Smooth muscle cell (in vitro differentiated cells): ENCODE data around the gene OR51I1. TPM values are rescaled to one million over a fixed set of nuclear protein-coding genes. Genes with fewer than 3 reads are reported as not detected.

ENCODE experiments used
- DNase-seq: peaks from one replicate; lab custom pipeline; 2025; ENCODE audit not compliant: unreplicated experiment; lab: John Stamatoyannopoulos, UW
- H2AFZ ChIP-seq: fragments of 200-600 bp; sonication (generic); 2 replicates; pipeline ENCODE4 v1.6.0; 2016; ENCODE audit warnings: antibody characterized with exemption, low read depth, mild to moderate bottlenecking
- H3F3A ChIP-seq: fragments of 200-600 bp; sonication (generic); 2 replicates; pipeline ENCODE4 v1.6.0; 2017; ENCODE audit warnings: antibody characterized with exemption, low read depth
- H3K27ac ChIP-seq: fragments of 200-600 bp; sonication (generic); 2 replicates; pipeline ENCODE4 v1.5.1; 2016; ENCODE audit warnings: low read depth, mild to moderate bottlenecking
- H3K27me3 ChIP-seq: fragments of 200-600 bp; sonication (generic); 2 replicates; pipeline ENCODE4 v1.6.1; 2016; ENCODE audit warnings: low read depth, mild to moderate bottlenecking
- H3K36me3 ChIP-seq: fragments of 200-600 bp; sonication (generic); 2 replicates; pipeline ENCODE4 v1.5.1; 2016; ENCODE audit warnings: low read depth
- H3K4me1 ChIP-seq: fragments of 200-600 bp; sonication (generic); 2 replicates; pipeline ENCODE4 v1.5.1; 2016; ENCODE audit warnings: low read depth
- H3K4me2 ChIP-seq: fragments of 200-600 bp; sonication (generic); 2 replicates; pipeline ENCODE4 v1.6.0; 2016; ENCODE audit warnings: mild to moderate bottlenecking
- H3K4me3 ChIP-seq: fragments of 200-600 bp; sonication (generic); 2 replicates; pipeline ENCODE4 v1.5.1; 2016; ENCODE audit warnings: mild to moderate bottlenecking
- H3K79me2 ChIP-seq: fragments of 200-600 bp; sonication (generic); 2 replicates; pipeline ENCODE4 v1.6.0; 2016; ENCODE audit warnings: low read depth, mild to moderate bottlenecking
- H3K9ac ChIP-seq: fragments of 200-600 bp; sonication (generic); 2 replicates; pipeline ENCODE4 v1.6.0; 2016; ENCODE audit warnings: low read depth
- H3K9me3 ChIP-seq: fragments of 200-600 bp; sonication (generic); replicated peaks from 2 replicates; pipeline ENCODE4 v1.5.1; 2016; ENCODE audit warnings: low read depth
- H4K20me1 ChIP-seq: fragments of 200-600 bp; sonication (generic); 2 replicates; pipeline ENCODE4 v1.6.0; 2016; ENCODE audit warnings: low read depth
- WGBS: methylation state at CpG from one replicate; pipeline ENCODE4 v1.1.7; 2016; ENCODE audit warnings: low lambda C conversion rate; 5-methylcytosine and 5-hydroxymethylcytosine counted together
- polyA plus RNA-seq: library from polyadenylated mRNA; unstranded; fragments of >200 nt; fragmentation: Nextera tagmentation; extraction: Ambion mirVana; gene quantifications from 2 replicates; pipeline ENCODE4 v1.2.1, GENCODE V29; 2016
- total RNA-seq: library from RNA; depleted of rRNA; stranded (reverse); fragments of >200 nt; gene quantifications from 2 replicates; pipeline ENCODE4 v1.2.3, GENCODE V29; 2014
- TF ChIP-seq, protein P1 (sequence below): fragments of 200-600 bp; sonication (generic); IDR thresholded peaks from 2 replicates; pipeline ENCODE4 v1.5.1; 2017; ENCODE audit warnings: borderline replicate concordance, mild to moderate bottlenecking, antibody characterized with exemption; ENCODE audit not compliant: insufficient read depth, poor library complexity, severe bottlenecking

The OR51I1 gene
- total and polyA plus RNA-seq, 2 experiments from 2014 or later, result not detected

DNA sequence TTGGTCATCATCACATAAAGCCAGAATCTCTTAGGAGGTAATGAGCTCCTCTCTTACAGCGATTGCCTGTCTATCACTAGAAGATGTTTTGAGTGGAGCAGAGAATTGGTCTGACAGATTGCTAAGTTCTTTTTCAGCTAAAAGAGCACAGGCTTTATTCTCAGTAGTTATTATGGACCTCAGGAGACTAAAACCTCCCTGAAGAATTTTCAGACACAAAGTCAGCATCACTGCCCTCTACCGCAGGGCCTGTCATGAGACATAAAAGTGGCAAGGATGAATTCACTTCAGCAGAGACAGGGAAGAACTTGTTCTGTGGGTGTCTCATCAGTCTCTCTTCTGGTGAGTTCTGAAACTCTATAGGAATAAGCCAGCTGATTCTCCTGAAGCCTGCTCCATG, 7.7 kb upstream of the OR51I1 start, which contains the start of gene OR51I2:
OR51I2 (plus strand) TSS at position 301 of the 400 bp plus-strand sequence. CDS start 4,166 bp downstream, outside the sequence.
- 90% methylated on average over 2 of the region's 2 CpGs for WGBS

DNA sequence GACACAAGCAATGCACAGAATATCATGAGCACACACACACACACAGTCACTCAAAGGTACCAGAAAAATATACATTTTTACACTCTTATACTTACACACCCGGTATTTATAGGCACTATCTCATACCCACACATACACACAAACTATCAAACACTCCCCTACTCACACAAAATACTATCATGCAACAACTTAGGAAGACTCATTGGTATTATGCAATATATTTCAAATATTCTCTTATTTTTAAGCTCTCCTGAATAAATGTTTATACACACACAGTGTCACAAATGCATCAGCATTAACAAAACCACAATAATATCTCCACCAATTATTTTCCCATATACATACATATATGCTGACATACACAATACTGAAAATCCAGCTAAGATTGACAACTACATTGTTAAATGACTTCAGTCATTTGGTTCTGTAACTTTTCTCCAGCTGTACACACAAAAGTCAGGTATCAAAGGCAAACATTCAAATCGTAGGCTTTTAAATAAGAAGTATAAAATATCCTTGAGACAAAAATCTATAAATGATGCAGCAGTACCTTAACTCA, 2.6 kb upstream of the OR51I1 start:
- DNase-seq, result no peak
- H3K4me1 ChIP-seq, result no peaks in the 10 kb centered on the region
- H3K79me2 ChIP-seq, result no peaks in the 10 kb centered on the region
- H2AFZ ChIP-seq, result no peak overlapping the region
- no peak overlapping the region for H3K9ac ChIP-seq
- WGBS, result 64% methylated on average over 2 of the region's 2 CpGs
- H3K4me3 ChIP-seq, result no peak overlapping the region
- no peaks in the 10 kb centered on the region for H3K9me3 ChIP-seq
- no peak overlapping the region for H3K4me2 ChIP-seq
- H4K20me1 ChIP-seq, result no peaks in the 10 kb centered on the region
- no peaks in the 10 kb centered on the region for H3K36me3 ChIP-seq
- TF ChIP-seq, protein P1, sequence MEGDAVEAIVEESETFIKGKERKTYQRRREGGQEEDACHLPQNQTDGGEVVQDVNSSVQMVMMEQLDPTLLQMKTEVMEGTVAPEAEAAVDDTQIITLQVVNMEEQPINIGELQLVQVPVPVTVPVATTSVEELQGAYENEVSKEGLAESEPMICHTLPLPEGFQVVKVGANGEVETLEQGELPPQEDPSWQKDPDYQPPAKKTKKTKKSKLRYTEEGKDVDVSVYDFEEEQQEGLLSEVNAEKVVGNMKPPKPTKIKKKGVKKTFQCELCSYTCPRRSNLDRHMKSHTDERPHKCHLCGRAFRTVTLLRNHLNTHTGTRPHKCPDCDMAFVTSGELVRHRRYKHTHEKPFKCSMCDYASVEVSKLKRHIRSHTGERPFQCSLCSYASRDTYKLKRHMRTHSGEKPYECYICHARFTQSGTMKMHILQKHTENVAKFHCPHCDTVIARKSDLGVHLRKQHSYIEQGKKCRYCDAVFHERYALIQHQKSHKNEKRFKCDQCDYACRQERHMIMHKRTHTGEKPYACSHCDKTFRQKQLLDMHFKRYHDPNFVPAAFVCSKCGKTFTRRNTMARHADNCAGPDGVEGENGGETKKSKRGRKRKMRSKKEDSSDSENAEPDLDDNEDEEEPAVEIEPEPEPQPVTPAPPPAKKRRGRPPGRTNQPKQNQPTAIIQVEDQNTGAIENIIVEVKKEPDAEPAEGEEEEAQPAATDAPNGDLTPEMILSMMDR, result no peak
- no peaks in the 10 kb centered on the region for H3F3A ChIP-seq
- peaks cover 3% of the 10 kb centered on the region for H3K27me3 ChIP-seq
- H3K27ac ChIP-seq, result no peak overlapping the region

More for the DNA sequence above, 7.7 kb upstream of the OR51I1 start, which contains the start of gene OR51I2:
- H3K4me3 ChIP-seq, result no peak within 1 kb of the TSS
- TF ChIP-seq, protein P1, result no peak
- H4K20me1 ChIP-seq, result no peaks in the 10 kb centered on the region
- no peaks in the 10 kb centered on the region for H3K27me3 ChIP-seq
- H2AFZ ChIP-seq, result no peak within 1 kb of the TSS
- H3F3A ChIP-seq, result no peaks in the 10 kb centered on the region
- no peaks in the 10 kb centered on the region for H3K4me1 ChIP-seq
- DNase-seq, result no peak
- H3K36me3 ChIP-seq, result no peaks in the 10 kb centered on the region
- no peak within 1 kb of the TSS for H3K4me2 ChIP-seq
- H3K27ac ChIP-seq, result no peak within 1 kb of the TSS
- H3K9me3 ChIP-seq, result no peaks in the 10 kb centered on the region
- H3K9ac ChIP-seq, result no peak within 1 kb of the TSS
- no peaks in the 10 kb centered on the region for H3K79me2 ChIP-seq

- H3K4me1 ChIP-seq, result no peaks in the 10 kb centered on the region
- no peaks in the 10 kb centered on the region for H3K9me3 ChIP-seq
- no peak overlapping the region for H3K4me3 ChIP-seq
- H3F3A ChIP-seq, result no peaks in the 10 kb centered on the region
- 75% methylated on average over 3 of the region's 3 CpGs for WGBS
- H3K4me2 ChIP-seq, result no peak overlapping the region
- no peak for DNase-seq
- no peak overlapping the region for H3K9ac ChIP-seq
- H4K20me1 ChIP-seq, result no peaks in the 10 kb centered on the region
- H3K36me3 ChIP-seq, result no peaks in the 10 kb centered on the region
- H3K79me2 ChIP-seq, result no peaks in the 10 kb centered on the region
- H3K27me3 ChIP-seq, result peaks cover 5% of the 10 kb centered on the region
- H2AFZ ChIP-seq, result no peak overlapping the region
- no peak overlapping the region for H3K27ac ChIP-seq
- TF ChIP-seq, protein P1, result no peak
These were observed 18.2 kb downstream of the OR51I1 start for GRCh38 chr11:5423131-5423530.

GRCh38 chr11:5421811-5422210, 19.5 kb downstream of the OR51I1 start, which contains the start of gene OR51Q1:
Gene OR51Q1 (plus strand): TSS chr11:5422111. CDS start chr11:5422201, 90 bp downstream.
- Histone ChIP-seq H3K4me1 (no peaks in the 10 kb centered on the region), H3K36me3 (no peaks in the 10 kb centered on the region), H3K27me3 (peaks cover 5% of the 10 kb centered on the region), H4K20me1 (no peaks in the 10 kb centered on the region), H3K9me3 (no peaks in the 10 kb centered on the region), H3K4me2 (no peak within 1 kb of the TSS), H3K27ac (no peak within 1 kb of the TSS), H3K79me2 (no peaks in the 10 kb centered on the region), H2AFZ (no peak within 1 kb of the TSS), H3K4me3 (no peak within 1 kb of the TSS), H3K9ac (no peak within 1 kb of the TSS), H3F3A (no peaks in the 10 kb centered on the region)
- 83% methylated on average over 1 of the region's 1 CpG for WGBS
- TF ChIP-seq, protein P1, result no peak
- DNase-seq, result no peak
